GM19328 (cell line): ENCODE data around the gene NFU1.

Source experiments
- ATAC-seq: cut with Tn5 transposase; IDR thresholded peaks from one replicate; pipeline ENCODE4 v1.9.1; 2021; ENCODE audit warnings: mild to moderate bottlenecking, moderate library complexity; ENCODE audit not compliant: unreplicated experiment

Gene NFU1

DNA sequence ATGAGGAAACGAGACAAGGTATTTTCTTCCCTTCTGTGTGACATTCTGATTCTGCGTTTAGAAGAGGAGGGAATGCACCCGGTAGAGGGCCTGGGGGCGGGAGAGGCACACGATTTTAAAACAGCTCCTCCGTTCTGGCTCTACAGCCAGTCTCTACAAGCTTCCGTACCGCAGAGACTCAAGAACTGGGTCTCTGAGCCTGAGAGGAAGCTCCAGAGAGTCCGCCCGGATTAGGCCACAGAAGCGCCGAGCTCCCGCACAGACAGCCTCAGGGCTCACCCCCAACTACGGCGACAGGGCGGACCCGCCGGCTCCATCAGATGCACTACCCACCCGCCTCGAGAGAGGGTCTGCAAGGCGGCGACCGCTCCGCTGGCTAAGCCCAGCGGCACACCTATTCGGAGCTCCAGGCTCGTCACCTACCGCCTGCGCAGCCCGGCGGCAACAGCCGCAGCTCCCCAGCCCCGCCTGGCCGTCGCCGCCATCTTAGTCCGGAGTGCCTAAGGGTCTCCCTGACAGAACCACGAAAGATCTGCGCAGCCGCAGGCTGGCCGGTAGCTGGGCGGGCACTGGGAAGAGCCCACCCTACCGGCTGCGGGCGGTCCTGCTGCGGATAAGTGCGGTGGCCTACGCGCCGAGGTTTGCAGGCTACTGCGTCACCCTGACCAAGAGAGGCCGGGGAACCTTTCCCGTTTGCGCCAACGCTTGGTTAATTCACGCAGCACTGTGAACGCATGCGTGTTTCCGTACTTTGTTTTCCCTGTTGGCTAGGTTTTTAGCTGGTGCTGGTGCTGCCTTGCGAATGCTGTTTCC lies at the start of gene NFU1:
TSS of gene NFU1 (minus strand) at position 498 of the 813 bp plus-strand sequence. CDS start at position 485, 13 bp downstream.
- peak; percentile 95 for ATAC-seq

DNA sequence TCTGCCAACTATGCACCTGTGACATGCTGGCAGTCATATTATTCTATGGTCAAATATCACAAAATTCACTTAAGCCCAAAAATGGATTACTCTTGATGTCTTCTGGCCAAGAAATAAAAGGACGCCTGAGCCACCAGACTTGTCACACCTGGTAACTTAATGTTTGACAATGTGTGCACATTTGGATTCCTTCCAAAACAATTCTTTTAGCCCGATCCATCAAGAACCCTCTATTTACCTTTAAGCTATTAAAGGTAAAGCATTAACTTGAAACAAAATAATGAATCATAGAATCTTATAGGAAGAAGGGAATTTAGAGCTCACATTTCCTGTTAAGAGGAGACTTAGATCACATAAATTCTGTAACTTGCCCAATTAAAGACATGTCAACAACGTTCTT lies 46.5 kb upstream of the NFU1 start:
- no peak for ATAC-seq

DNA sequence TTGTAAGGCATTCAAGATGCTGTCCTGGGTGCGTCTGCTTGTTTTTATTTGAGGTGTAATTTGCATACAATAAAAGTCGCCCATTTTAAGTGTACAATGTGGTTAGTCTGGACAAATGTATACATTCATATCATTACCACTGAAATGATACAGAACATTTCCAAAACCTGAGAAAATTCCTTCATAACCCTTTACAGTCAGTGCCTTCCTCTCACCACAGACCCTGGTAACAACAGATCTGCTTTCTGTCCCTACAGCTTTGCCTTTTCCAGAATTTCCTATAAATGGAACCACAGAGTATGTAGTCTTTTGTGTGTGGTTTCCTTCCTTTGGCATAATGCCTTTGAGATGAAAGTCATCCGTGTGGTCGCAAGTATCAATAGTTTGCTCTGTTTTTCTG lies 45.8 kb upstream of the NFU1 start:
- ATAC-seq: no peak

DNA sequence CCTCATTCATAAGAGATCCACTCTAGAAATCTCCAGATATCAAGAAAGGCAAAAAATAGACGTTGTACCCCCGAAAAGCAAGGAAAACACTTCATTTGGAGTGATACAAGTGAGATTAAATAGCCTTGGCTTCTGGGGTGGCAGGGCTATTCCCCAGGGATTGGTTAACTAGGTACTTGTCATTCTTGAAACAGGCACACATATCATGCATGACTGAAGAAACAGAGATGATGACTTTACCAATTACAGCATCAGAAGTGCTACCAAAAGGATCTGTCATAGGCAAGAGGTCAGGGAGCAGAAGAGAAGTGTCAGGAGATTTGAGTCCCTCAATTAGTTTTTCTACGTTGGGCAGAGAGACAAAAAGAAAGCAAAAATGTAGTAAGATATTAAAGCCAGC lies 45.2 kb upstream of the NFU1 start:
- ATAC-seq: no peak

DNA sequence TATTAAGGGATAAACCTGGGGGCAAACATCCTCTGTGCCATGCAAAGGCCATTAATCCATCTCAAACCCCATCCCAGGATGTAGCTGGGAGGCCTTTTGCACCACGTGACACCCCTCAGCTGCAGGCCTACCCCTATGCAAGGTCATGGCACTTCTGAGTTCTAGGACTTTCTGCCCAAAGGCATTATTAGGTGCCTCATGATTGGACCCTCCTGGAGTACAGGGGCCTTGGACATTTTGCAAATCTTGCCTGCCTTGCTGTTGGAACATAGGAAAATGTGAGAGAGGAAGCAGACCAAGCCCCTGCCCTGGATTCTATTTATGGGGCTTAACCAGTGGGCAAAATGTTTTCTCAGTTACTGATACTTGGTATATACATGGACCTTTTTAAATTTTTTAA lies 44.2 kb upstream of the NFU1 start:
- ATAC-seq: no peak

DNA sequence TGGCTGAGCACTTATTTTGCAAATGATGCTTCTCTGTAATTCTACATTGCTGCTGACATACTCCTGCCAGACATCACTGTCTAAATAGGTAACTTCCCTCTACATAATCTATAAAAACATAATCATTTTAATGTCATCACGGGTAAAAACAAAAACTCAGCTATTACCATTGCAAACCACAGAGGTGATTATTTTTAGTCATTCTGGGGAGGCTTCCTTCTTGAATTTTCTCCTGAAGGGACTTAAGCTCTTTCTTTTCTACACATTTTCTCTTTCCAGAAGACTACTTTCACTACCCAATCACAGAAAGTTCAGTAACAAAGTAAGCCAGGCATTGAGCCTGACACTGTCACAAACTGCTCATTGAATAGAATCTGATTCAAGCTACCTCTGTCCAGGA lies 40.4 kb upstream of the NFU1 start:
- ATAC-seq: no peak

DNA sequence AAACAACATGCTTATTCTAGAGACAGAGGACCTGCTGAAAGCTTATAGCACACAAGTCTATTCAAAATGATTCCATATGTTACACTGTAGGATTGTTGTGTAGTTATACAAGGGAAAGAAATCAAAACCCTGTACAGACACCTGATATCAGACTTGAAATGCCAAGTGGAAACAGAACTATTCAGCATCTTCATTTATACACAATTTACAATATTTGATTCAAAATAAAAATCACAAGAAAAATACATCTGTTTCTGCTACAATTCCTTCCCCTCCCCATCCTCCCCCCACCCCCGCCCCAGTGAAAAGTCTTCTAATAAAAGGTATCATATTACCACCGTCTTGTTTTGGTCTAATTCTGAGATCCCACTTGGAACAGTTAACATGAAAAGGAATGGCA lies 37.5 kb upstream of the NFU1 start:
- no peak for ATAC-seq

DNA sequence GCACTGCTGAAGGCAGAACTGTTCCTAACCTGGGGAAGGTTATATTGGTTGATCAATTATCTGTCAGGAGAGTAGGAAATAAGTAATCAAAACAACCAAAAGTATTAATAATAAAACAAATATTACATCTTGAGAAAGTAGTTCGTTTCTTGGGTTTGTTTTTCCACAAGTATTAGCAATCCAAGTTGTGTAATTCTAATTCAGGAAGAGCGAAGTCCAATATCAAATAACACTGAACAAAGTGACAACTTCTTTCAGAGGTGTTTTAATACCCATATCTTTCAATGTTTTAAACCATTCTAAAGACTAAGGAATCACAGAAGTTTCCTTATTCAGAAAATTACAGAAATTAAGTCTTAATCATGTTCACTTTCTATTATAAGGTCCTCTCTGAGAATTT lies 34.6 kb upstream of the NFU1 start:
- no peak for ATAC-seq

DNA sequence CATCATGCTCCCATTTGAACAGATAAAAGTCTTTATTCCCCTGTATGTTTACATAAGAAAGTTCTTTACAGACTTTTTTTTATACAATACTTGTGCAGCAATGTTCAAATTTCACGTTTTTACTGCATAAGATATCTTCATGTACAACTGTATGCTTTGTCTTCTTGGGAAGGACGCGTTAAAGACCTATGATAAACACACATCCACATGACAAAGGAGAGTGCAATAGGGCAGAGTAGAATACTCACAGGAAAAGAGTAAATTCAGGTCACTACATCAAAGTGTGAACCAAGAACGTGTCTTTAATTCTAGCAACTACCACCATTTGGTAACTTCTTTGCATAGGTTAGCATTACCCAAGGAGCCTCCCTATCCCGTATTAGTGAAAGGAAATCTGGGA lies 33.7 kb upstream of the NFU1 start:
- ATAC-seq: no peak

DNA sequence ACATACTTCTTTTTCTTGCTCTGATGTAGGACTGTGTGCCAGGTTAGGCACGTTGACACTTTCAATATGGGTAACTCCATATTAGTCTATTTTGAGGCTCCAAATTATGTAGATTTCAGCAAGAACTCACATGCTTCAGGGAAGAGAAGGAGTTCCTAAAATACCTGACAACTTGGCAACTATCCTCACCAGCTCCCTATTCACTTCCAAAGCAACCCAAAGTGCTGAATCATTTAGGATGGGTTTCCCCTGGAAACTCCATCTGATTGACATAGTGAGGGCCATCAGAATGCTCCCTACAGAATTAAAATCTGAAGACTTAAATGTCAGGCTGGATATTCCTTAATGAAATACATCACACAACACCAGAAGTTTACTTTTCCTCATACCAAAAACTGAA lies 32.5 kb upstream of the NFU1 start:
- ATAC-seq: no peak

DNA sequence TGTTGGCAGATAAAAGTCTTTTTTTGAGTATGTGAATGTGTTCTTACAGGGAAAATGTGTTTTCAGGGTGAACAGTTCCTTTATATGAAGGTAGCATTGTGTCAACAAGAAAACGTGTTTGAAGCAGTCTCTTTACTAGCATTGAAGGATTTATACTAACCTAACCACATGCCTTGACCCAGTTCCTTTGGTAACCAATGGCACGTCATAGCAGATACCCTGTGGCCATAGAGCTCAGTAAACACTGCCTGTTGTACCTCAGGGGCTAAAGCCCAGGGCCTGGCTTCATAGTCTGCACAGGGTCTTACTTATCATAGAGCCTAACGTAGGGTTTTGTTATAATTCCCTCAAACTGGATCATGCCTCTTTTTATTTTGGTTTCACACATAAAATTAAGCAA lies 32.1 kb upstream of the NFU1 start:
- ATAC-seq: no peak

DNA sequence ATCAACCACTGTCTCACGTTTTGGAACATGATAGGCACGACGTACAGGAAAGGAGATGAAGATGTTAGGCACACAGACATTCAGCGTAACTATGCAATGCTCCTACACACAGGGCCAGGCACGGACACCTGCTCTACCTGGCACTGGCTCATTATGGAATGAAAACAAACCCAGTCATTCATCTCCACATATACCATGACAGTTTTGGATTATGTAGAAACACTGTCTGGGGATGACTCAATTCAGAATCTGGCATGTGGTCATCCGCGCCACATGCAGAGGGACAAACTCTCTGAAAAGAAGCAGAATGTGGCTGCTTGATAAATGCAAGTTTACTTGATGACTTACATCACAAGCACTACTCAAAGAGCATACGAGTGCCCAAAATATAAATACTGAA lies 29.5 kb upstream of the NFU1 start:
- no peak for ATAC-seq

DNA sequence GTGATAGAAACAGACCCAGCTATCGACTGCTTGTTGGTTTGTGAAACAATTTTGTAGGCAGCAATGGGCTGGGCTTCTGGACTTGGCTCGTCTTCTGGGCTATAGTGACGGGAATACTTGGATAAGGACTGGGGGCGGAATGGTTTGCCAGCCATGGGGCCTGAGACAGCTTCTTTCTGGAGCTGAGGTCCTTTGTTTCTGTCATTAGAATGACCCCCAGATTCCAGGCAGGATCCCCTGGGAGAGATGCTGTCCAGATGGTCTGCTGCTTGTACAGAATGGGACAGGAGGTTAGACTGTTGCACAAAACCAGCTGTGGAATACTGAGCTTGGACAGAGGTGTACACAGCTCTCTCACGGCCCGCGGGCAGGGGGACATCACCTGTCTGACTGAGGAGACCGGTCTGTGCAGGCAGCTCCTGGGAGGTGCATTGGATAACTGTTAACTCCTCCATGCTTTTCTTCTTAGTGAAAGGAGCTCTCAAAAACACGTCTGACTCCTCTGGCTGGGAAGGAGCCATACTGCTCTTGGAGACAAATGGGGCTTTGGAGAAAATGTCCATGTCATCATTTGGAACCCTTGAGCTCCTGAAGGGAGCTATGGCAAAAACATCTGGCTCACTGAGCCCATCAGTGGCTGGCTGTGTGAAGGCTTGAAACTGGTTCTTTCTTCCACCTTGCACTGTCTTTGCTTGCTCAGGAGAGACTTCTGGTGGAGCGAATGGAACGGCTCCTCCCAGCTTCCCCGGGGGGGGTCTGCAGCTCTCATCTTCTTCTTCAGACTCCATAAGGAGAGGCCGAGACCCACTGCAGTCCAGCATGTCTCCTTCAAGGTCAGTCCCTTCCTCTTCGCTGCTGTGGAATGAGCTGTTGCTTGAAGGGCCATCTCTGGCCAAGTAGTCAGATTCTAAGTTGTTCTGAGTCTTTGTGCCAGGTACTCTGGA lies 28.6 kb upstream of the NFU1 start:
- ATAC-seq: no peak

DNA sequence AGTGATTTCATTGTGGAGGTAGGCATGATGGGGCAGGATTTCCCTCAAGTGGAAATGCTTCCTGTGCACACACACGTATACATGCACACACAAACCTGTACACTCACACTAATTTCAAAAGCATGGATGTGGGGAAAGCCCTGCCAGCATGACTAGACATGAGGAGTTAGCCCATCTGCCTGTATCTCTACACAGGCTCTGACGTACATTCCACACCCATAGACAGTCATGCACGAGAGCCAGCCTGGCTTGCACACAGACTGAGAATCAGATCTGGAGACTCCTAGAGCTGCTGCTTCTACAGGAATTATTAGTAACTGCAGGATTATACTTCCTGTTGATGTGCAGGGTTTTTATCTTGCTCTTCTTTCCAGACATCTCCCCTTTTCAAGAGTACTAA lies 27.3 kb upstream of the NFU1 start:
- no peak for ATAC-seq

DNA sequence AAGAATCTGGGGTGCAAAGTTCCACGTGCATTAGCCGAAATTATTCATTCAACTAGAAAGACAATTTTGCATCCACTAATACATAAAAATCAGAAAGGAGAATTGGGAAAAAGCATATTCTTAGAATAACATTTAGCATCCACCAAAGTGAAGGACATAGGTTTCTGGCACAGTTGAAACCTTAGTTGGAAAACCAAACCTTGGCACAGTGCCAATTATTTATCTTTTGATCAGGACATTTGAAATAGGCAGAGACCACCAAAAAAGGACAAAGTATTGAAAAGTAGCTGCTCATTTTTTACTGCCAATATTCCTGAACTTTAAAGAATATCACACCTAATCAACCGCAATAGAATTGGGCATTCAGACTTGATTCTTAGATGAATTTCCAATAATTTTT lies 25.5 kb upstream of the NFU1 start:
- ATAC-seq: no peak

DNA sequence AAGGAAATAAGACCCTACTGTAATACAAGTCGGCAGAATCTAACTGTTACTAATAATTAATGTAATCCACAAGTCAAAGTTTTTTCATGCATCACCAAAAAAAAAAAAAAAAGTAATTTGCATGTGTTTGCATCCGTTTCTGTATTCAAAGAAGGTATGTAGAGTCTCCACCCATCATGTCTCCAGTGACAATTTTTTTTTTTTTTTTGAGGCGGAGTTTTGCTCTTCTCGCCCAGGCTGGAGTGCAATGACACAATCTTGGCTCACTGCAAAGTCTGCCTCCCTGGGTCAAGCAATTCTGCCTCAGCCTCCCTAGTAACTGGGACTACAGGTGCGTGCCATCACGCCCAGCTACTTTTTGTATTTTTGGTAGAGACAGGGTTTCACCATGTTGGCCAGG lies 24.2 kb upstream of the NFU1 start:
- no peak for ATAC-seq

DNA sequence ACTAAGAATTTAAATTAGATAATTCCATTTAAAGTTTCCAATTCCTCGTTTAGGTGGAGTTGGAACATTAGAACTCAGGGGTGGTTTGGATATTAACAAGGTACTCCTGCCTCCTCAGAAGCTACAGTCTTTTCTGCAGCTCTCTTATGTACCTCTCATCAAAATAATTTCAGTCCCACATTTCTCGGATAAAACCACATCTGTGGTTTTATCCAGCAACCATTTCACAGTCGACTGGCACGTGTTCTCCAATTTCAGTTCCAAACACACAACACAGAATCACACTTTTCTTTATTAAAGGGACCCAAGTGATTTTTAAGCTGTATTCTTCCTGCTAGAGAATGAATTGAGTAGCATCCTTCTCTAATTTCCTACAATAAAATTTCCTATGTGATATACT lies 22.7 kb upstream of the NFU1 start:
- ATAC-seq: no peak

DNA sequence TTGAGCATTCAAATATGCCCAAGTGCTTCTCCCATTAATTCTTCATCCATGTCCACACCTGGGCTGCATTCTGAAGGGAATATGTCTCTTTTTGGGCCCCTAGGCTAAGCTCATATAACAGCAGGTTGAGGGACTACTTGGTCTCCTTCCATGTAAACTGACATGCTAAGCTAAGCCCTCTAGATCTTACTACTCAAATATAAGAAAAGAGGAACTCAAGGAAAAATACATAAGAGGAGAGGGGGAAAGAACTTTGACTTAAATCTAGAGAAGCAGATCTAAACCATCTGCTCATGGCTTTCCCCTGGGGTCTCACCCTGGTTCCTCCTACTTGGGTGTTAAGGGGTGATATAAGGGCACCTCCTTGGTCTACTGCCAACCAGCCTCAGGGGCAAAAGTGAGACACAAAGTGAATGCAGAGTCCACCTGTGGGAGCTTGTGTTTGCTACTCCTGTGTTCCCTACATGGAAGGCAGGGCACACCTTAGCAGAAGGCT lies 19.8 kb upstream of the NFU1 start:
- no peak for ATAC-seq

DNA sequence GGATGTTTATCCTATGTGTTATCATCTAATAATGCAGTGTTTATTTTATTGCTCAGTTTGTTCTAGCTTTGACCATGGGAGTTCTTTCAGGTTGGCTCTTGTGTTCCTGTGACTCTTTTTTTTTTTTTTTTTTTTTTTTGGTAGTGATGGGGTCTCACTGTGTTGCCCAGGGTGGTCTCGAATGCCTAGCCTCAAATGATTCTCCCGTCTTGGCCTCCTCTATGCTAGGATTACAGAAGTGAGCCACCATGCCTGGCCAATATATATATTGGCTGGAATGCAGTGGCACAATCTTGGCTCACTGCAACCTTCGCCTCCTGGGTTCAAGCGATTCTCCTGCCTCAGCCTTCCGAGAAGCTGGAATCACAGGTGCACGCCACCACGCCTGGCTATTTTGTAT lies 18.9 kb upstream of the NFU1 start:
- ATAC-seq: no peak

DNA sequence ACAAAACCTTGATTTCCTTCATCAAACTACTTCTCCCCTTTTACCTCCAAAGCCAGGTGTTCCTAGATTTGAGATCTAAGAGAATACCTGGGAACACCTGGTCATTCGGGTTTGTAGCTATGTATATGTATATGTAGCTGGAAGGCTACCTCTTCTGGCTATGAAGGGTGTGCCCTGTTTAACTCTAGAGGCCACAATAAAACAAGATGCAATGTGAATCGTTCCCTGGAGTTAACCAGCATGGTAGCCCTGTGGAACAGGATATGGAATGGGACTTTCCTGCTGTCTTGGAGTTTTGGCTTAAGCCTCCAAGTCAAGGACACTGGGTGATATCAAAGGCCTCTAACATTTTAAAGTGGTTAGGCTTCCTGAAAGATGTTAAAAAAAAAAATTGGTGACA lies 17.7 kb upstream of the NFU1 start:
- ATAC-seq: no peak

DNA sequence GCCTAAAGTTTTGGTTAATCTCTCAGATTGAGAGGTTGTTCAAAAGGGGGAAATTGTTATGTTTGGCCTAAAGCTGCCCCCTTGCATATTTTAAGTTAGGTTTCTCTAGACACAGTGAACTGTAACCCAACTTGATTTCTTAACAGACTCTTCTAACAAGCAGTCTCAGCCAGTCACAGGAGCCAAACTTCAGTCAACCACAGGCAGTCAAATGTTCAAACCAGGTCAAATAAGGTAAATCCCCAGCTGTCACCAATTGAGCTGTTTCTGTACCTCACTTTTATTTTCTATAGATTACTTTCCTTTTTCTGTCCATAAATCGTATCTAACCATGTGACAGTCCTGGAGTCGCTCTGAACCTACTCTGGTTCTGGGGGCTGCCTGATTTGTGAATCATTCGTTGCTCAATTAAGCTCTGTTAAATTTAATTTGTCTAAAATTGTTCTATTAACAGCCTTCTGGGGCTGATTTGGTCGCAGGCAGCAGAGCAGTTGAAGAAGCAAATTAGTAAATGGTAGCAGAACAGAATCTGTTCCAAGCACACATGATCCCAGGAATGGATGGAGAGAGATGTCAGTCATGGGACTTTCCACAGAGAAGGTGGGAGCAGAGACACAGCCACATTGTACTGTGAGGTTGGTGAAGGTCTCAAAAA lies 16.4 kb upstream of the NFU1 start:
- ATAC-seq: peak; percentile 95
